GM19238 (cell line): ENCODE measurements around the gene GJB4.
"Not testable (repeated sequence)": the region's sequence is repeated elsewhere in the genome, so short reads cannot be mapped to it uniquely, and the experiment has no call there.

Source experiments
- DNase-seq: peaks from one replicate; pipeline ENCODE4 v3.0.0; 2011; ENCODE audit warnings: low spot score; ENCODE audit not compliant: insufficient read length

The GJB4 gene

DNA sequence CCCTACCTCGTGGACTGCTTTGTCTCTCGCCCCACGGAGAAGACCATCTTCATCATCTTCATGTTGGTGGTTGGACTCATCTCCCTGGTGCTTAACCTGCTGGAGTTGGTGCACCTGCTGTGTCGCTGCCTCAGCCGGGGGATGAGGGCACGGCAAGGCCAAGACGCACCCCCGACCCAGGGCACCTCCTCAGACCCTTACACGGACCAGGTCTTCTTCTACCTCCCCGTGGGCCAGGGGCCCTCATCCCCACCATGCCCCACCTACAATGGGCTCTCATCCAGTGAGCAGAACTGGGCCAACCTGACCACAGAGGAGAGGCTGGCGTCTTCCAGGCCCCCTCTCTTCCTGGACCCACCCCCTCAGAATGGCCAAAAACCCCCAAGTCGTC, 35.2 kb downstream of the GJB4 start:
- DNase-seq = no peak

- DNase-seq = no peak
These were observed 36.4 kb downstream of the GJB4 start for GRCh38 chr1:34795916-34796315.

DNA sequence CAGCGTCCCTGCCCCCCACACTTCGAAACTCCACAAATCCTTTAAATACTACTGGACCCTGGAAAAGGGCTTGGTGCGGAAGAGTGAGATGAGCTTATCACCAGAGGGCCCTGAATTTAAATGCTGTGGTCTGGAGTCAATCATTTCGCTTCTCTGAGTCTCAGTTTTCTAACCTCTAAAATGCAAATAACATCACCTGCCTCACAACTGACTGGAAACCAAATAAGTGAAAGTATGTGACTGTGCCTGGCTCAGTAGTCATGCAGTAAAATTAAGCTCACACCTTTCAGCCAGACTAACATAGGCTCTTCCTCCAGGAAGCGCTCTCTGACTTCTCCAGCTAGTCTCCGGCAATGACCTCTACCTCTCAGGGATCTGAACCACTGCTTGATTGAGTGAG, 37.5 kb downstream of the GJB4 start:
- DNase-seq = no peak

- DNase-seq = no peak
These were observed 40.7 kb downstream of the GJB4 start for GRCh38 chr1:34800214-34800613.

DNA sequence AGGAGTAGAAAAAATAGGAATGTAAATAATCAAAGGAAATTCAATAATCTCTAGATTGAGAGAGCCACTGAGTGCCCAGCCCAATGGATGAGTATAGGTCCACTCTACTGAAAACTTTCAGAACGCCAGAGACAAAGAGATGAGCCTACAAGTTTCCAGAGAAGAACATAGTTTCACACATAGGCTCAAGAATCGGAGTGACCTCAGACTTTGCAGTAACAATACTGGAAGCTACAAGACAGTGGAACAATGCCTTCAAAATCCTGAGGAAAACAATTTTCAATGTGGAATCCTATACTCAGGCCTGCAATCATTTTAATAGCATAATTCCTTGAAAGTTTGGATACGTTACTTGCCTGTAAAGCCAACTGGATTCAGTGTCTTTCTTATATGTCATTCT, 44.2 kb downstream of the GJB4 start:
- no peak for DNase-seq

- DNase-seq = no peak
These were observed 46.9 kb downstream of the GJB4 start for GRCh38 chr1:34806396-34806795.

DNA sequence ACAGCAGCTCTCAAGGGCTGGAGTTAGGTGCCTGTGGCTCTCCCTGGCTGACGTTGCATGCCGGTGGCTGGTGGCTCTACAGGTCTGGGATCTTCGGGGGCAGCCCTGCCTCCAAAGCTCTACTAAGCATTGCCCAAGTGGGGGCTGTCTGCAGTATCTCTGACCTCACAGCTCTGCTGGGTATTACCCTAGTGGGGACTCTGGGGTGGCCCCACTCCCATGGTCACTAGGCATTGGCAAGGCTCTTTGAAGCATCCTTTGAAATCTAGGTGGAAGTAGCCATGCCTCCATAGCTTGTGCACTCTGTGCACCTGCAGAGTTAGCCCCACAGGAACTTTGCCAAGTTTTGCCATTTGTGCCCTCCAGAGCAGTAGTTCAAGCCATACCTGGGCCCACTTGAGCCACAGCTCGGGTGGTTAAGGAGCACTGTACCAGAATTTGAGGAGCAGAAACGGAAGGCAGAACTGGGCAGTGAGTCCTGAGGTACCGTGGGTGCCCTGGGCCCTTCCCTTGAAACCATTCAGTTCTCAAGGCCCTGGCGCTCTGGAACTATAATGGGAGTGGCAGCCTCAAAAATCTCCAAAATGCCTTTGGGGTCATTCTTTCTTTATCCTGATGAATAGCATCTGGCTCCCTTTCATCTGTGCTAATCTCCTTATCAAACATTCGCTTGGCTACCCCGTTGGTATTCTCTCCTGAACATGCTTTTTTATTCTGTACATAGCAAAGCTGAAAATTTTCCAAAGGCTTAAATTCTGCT, 48.7 kb downstream of the GJB4 start:
- DNase-seq = no peak

DNA sequence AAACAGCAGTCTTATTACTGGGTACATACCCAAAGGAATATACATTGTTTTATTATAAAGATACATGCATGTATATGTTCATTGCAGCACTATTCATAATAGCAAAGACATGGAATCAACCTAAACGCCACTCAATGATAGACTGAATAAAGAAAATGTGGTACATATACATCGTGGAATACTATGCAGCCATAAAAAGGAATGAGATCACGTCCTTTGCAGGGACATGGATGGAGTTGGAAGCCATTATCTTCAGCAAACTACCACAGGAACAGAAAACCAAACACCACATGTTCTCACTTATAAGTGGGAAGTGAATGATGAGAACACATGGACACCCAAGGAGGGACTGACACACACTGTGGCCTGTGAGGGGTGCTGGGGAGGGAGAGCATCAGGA, 51.2 kb downstream of the GJB4 start:
- not testable (repeated sequence) for DNase-seq
